ENCODE measurements around the gene ACOT7. TPM values are rescaled to one million over a fixed set of nuclear protein-coding genes. Genes with fewer than 3 reads are reported as not detected.
A peak's percentile ranks its signal among the peaks of the same experiment; 100 is the strongest.

Gene ACOT7
- total and polyA plus RNA-seq, 2 experiments from 2014 or later = 20.3 to 39.9 TPM

- WGBS (ENCODE audit: low lambda C conversion rate, missing lambda C conversion rate) = 2% methylated on average over 25 of the region's 78 CpGs
- TF ChIP-seq, protein P1, sequence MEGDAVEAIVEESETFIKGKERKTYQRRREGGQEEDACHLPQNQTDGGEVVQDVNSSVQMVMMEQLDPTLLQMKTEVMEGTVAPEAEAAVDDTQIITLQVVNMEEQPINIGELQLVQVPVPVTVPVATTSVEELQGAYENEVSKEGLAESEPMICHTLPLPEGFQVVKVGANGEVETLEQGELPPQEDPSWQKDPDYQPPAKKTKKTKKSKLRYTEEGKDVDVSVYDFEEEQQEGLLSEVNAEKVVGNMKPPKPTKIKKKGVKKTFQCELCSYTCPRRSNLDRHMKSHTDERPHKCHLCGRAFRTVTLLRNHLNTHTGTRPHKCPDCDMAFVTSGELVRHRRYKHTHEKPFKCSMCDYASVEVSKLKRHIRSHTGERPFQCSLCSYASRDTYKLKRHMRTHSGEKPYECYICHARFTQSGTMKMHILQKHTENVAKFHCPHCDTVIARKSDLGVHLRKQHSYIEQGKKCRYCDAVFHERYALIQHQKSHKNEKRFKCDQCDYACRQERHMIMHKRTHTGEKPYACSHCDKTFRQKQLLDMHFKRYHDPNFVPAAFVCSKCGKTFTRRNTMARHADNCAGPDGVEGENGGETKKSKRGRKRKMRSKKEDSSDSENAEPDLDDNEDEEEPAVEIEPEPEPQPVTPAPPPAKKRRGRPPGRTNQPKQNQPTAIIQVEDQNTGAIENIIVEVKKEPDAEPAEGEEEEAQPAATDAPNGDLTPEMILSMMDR (IDR thresholded peaks at IDR 0.05; ENCODE audit: poor library complexity) = no peak
- TF ChIP-seq EZH2phosphoT487 (IDR thresholded peaks at IDR 0.05; ENCODE audit: low read depth, severe bottlenecking, unreplicated experiment) (no peak), EZH2 (IDR thresholded peaks at IDR 0.05; ENCODE audit: borderline replicate concordance) (no peak)
- Histone ChIP-seq H3K27ac (peak within 1 kb of the TSS; percentile 77), H2AFZ (peak within 1 kb of the TSS; percentile 78), H3K4me3 (peak within 1 kb of the TSS; percentile 70), H4K20me1 (ENCODE audit: insufficient read depth, poor library complexity, severe bottlenecking) (peaks cover 6% of the 10 kb centered on the region), H3K27me3 (no peaks in the 10 kb centered on the region), H3K36me3 (replicated peaks; ENCODE audit: insufficient read depth, low read depth) (no peaks in the 10 kb centered on the region), H3K79me2 (no peaks in the 10 kb centered on the region), H3K9me2 (replicated peaks; ENCODE audit: insufficient read depth) (no peaks in the 10 kb centered on the region), H3K4me2 (peak within 1 kb of the TSS; percentile 99), H3K9me3 (ENCODE audit: low read depth) (no peaks in the 10 kb centered on the region), H3K4me1 (ENCODE audit: insufficient read depth) (peaks cover 7% of the 10 kb centered on the region)
- DNase-seq (ENCODE audit: low spot score) = peak; percentile 76
Observed at GRCh38 chr1:6260961-6261614, 132.5 kb downstream of the ACOT7 start, which contains the start of gene GPR153. Gene GPR153, minus strand, starts transcription at chr1:6261098. Its CDS starts 6,193 bp downstream, at chr1:6254905.

DNA sequence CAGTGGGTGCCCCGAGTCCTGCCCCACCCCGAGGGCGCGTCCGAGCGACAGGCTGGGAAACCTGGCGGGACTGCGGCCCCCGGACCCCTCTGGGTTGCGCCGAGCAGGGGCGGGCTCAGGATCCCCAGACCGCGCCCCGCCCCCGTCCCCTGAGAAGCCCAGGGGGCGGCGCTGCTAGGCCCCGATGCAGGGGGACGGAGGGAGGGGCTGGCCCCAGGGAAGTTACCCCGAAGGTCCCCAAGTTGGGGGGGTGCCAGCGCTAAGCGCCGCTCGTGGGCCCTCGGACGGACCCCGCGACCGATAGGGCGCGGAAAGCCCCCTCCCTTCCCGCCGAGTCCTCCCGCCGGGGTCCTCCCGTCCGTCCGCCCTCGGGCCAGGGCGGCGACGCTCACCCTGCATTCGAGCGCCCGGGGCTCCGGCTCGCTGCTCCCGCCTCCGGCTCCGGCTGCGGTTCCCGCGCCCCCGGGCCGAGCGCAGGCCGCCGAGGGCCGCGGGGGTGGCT, 133.1 kb downstream of the ACOT7 start:
- TF ChIP-seq, protein P1 (IDR thresholded peaks at IDR 0.05; ENCODE audit: poor library complexity) = no peak
- TF ChIP-seq EZH2 (IDR thresholded peaks at IDR 0.05; ENCODE audit: borderline replicate concordance) (no peak), EZH2phosphoT487 (IDR thresholded peaks at IDR 0.05; ENCODE audit: low read depth, severe bottlenecking, unreplicated experiment) (no peak)
- H3K27me3 ChIP-seq = no peaks in the 10 kb centered on the region
- H3K9me2 ChIP-seq (replicated peaks; ENCODE audit: insufficient read depth) = no peaks in the 10 kb centered on the region
- H3K79me2 ChIP-seq = no peaks in the 10 kb centered on the region
- H3K4me2 ChIP-seq = peak overlapping the region; percentile 96
- H3K4me1 ChIP-seq (ENCODE audit: insufficient read depth) = peaks cover 7% of the 10 kb centered on the region
- H3K36me3 ChIP-seq (replicated peaks; ENCODE audit: insufficient read depth, low read depth) = no peaks in the 10 kb centered on the region
- H2AFZ ChIP-seq = peak overlapping the region; percentile 78
- DNase-seq (ENCODE audit: low spot score) = peak; percentile 61
- H4K20me1 ChIP-seq (ENCODE audit: insufficient read depth, poor library complexity, severe bottlenecking) = peaks cover 6% of the 10 kb centered on the region
- no peaks in the 10 kb centered on the region for H3K9me3 ChIP-seq (ENCODE audit: low read depth)
- 1% methylated on average over 26 of the region's 61 CpGs for WGBS (ENCODE audit: low lambda C conversion rate, missing lambda C conversion rate)
- peak overlapping the region; percentile 52 for H3K4me3 ChIP-seq
- H3K27ac ChIP-seq = peak overlapping the region; percentile 51

GRCh38 chr1:6259491-6260362, 133.8 kb downstream of the ACOT7 start:
- peak overlapping the region; percentile 78 for H2AFZ ChIP-seq
- H3K79me2 ChIP-seq = no peaks in the 10 kb centered on the region
- peak overlapping the region; percentile 51 for H3K27ac ChIP-seq
- no peaks in the 10 kb centered on the region for H3K36me3 ChIP-seq (replicated peaks; ENCODE audit: insufficient read depth, low read depth)
- TF ChIP-seq EZH2phosphoT487 (IDR thresholded peaks at IDR 0.05; ENCODE audit: low read depth, severe bottlenecking, unreplicated experiment) (no peak), EZH2 (IDR thresholded peaks at IDR 0.05; ENCODE audit: borderline replicate concordance) (no peak)
- TF ChIP-seq, protein P1 (IDR thresholded peaks at IDR 0.05; ENCODE audit: poor library complexity) = no peak
- DNase-seq (ENCODE audit: low spot score) = peak; percentile 93
- H3K4me3 ChIP-seq = peak overlapping the region; percentile 52
- H3K9me2 ChIP-seq (replicated peaks; ENCODE audit: insufficient read depth) = no peaks in the 10 kb centered on the region
- H3K27me3 ChIP-seq = no peaks in the 10 kb centered on the region
- WGBS (ENCODE audit: low lambda C conversion rate, missing lambda C conversion rate) = 18% methylated on average over 26 of the region's 46 CpGs
- H3K4me2 ChIP-seq = peak overlapping the region; percentile 96
- H3K4me1 ChIP-seq (ENCODE audit: insufficient read depth) = peaks cover 7% of the 10 kb centered on the region
- H3K9me3 ChIP-seq (ENCODE audit: low read depth) = no peaks in the 10 kb centered on the region
- peaks cover 6% of the 10 kb centered on the region for H4K20me1 ChIP-seq (ENCODE audit: insufficient read depth, poor library complexity, severe bottlenecking)
